OCI-LY3 (cell line): ENCODE measurements around the gene MTFR1L.

Source experiments
- H2AFZ ChIP-seq: fragments of 200-600, 300-600 bp; shearing (Covaris generic); 2 replicates; pipeline ENCODE4 v1.6.0; 2014; ENCODE audit warnings: antibody characterized with exemption, low read depth, low read length
- H3K27ac ChIP-seq: fragments of 200-600, 300-600 bp; sonication (generic); 2 replicates; pipeline ENCODE4 v1.5.1; 2014; ENCODE audit warnings: mild to moderate bottlenecking, low read length, moderate library complexity, mixed read lengths
- H3K27me3 ChIP-seq: fragments of 200-600, 300-600 bp; sonication (generic); 2 replicates; pipeline ENCODE4 v1.6.1; 2014; ENCODE audit warnings: low read depth, low read length, mixed read lengths
- H3K36me3 ChIP-seq: fragments of 200-600, 300-600 bp; sonication (generic); replicated peaks from 2 replicates; pipeline ENCODE3; 2014; ENCODE audit warnings: low read depth, low read length, mixed read lengths
- H3K4me1 ChIP-seq: fragments of 300-600, 200-600 bp; sonication (generic); 2 replicates; pipeline ENCODE4 v1.6.1; 2014; ENCODE audit warnings: low read length, mixed read lengths
- H3K4me2 ChIP-seq: fragments of 200-600, 300-600 bp; sonication (generic); 2 replicates; pipeline ENCODE4 v1.6.1; 2014; ENCODE audit warnings: low read length, mixed read lengths
- H3K4me3 ChIP-seq: fragments of 300-600, 200-600 bp; sonication (generic); 2 replicates; pipeline ENCODE4 v1.5.1; 2014; ENCODE audit warnings: antibody characterized with exemption, mild to moderate bottlenecking, low read length, moderate library complexity
- H3K79me2 ChIP-seq: fragments of 300-600, 200-600 bp; shearing (Covaris generic); 2 replicates; pipeline ENCODE4 v1.6.1; 2014; ENCODE audit warnings: mild to moderate bottlenecking, low read length, mixed read lengths
- H3K9ac ChIP-seq: fragments of 300-600, 200-600 bp; shearing (Covaris generic); 2 replicates; pipeline ENCODE4 v1.6.0; 2014; ENCODE audit warnings: mild to moderate bottlenecking, low read length, moderate library complexity
- H3K9me3 ChIP-seq: fragments of 200-600, 300-600 bp; shearing (Covaris generic); 2 replicates; pipeline ENCODE4 v1.6.1; 2014; ENCODE audit warnings: low read length, mixed read lengths; ENCODE audit not compliant: insufficient read depth
- H4K20me1 ChIP-seq: fragments of 200-600, 300-600 bp; sonication (generic); 2 replicates; pipeline ENCODE4 v1.6.1; 2016; ENCODE audit warnings: low read length, mixed read lengths; ENCODE audit not compliant: insufficient read depth
- EZH2phosphoT487 ChIP-seq: fragments of 200-600 bp; shearing (Covaris generic); IDR thresholded peaks from 2 replicates; pipeline ENCODE4 v1.6.1; 2018; ENCODE audit warnings: antibody characterized with exemption, mixed run types, low read depth
- TF ChIP-seq, protein P1 (sequence below): fragments of 200-600, 300-600 bp; sonication (generic); IDR thresholded peaks from 2 replicates; pipeline ENCODE4 v1.5.1; 2014; ENCODE audit warnings: antibody characterized with exemption, low read length, low read depth

MTFR1L gene

DNA sequence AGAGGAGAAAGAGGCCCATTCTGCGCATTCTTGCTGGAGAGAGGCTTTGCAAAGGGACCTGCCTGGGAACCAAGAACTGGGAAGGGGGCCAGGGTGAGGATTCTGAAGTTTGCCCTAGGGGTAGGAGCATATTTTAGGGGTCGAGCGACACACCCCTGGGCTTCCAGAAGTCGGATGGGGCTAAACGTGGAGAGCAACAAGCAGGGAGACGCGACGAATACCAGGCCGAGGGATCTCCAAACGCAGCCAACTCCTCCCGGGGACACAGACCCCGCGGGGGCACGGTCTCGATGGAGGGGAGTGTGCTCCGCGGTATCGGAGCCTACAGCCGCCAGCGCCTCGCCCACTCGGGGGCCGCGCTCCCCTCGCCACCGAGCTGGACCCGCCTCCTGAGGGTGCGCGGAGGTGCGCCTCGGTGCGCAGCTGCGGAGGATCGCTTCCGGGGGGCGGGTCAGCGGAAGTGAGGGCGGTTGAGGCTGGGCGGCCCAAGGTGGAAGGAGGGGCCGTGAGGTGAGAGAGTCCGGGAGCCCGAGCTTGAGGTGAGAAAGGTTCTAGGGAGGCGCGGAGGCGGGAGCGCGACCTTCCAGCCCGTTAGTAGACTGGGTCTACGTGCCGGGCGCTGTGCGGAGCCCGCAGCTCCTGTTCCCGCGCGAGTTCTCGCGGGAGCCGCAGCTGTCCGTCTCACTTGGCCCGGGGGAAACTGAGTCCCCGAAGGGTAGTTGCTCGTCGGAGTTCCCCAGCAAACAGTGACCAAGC is at the start of gene MTFR1L:
Gene MTFR1L (plus strand): TSS at position 464 of the 756 bp plus-strand sequence. CDS start 3,151 bp downstream, outside the sequence.
- Histone ChIP-seq H3K9ac (peak within 1 kb of the TSS; percentile 83), H3K4me3 (peak within 1 kb of the TSS; percentile 92), H3K36me3 (no peaks in the 10 kb centered on the region), H3K27me3 (no peaks in the 10 kb centered on the region), H2AFZ (peak within 1 kb of the TSS; percentile 72; the same call in 1 of the 2 replicates), H3K27ac (peak within 1 kb of the TSS; percentile 37), H4K20me1 (no peaks in the 10 kb centered on the region), H3K9me3 (no peaks in the 10 kb centered on the region), H3K79me2 (peaks cover 16% of the 10 kb centered on the region), H3K4me1 (peaks cover 4% of the 10 kb centered on the region), H3K4me2 (peak within 1 kb of the TSS; percentile 90)
- no peak for TF ChIP-seq EZH2phosphoT487
- TF ChIP-seq, protein P1, sequence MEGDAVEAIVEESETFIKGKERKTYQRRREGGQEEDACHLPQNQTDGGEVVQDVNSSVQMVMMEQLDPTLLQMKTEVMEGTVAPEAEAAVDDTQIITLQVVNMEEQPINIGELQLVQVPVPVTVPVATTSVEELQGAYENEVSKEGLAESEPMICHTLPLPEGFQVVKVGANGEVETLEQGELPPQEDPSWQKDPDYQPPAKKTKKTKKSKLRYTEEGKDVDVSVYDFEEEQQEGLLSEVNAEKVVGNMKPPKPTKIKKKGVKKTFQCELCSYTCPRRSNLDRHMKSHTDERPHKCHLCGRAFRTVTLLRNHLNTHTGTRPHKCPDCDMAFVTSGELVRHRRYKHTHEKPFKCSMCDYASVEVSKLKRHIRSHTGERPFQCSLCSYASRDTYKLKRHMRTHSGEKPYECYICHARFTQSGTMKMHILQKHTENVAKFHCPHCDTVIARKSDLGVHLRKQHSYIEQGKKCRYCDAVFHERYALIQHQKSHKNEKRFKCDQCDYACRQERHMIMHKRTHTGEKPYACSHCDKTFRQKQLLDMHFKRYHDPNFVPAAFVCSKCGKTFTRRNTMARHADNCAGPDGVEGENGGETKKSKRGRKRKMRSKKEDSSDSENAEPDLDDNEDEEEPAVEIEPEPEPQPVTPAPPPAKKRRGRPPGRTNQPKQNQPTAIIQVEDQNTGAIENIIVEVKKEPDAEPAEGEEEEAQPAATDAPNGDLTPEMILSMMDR = no peak

DNA sequence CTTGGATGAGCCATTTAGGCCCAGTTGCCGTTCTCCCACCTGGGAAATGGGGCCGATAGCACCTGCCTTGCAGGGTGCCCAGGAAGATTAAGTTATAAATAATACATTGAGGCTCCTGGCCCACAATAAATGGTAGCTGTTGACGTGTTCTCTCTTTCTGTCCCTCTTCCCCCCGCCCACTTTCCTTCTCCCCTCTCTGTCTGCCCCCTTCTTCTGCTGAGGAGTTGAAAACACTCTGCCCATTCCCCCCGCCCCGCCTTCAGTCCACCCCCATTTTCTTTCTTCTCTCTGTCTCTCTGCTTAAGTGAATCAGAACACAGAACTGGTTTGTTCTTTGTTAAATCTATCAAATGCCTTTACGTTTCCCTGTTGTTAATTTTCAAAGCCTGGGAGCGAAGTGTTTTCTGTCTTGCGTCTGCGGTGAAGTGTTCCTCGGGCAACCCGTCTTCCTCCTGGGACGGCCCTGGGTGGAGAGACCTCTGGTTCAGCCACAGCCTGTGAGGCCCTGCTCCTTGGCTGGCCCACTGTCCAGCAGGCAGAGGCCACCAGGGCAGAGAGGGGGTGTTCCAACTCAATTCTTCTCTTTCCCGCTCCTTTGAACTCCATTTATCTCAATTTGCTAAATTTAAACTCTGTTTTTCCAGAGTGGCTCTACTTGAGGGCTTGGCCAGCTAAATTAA is 49.1 kb upstream of the MTFR1L start:
- no peaks in the 10 kb centered on the region for H3K9me3 ChIP-seq
- H3K27ac ChIP-seq = no peak overlapping the region
- no peaks in the 10 kb centered on the region for H3K27me3 ChIP-seq
- H3K36me3 ChIP-seq = no peaks in the 10 kb centered on the region
- H4K20me1 ChIP-seq = no peaks in the 10 kb centered on the region
- H3K79me2 ChIP-seq = no peaks in the 10 kb centered on the region
- TF ChIP-seq, protein P1 = no peak
- no peak for TF ChIP-seq EZH2phosphoT487
- H3K4me1 ChIP-seq = peaks cover 9% of the 10 kb centered on the region; the same call in 1 of the 2 replicates
- H2AFZ ChIP-seq = no peak overlapping the region
- H3K4me3 ChIP-seq = no peak overlapping the region
- no peak overlapping the region for H3K4me2 ChIP-seq
- no peak overlapping the region for H3K9ac ChIP-seq

DNA sequence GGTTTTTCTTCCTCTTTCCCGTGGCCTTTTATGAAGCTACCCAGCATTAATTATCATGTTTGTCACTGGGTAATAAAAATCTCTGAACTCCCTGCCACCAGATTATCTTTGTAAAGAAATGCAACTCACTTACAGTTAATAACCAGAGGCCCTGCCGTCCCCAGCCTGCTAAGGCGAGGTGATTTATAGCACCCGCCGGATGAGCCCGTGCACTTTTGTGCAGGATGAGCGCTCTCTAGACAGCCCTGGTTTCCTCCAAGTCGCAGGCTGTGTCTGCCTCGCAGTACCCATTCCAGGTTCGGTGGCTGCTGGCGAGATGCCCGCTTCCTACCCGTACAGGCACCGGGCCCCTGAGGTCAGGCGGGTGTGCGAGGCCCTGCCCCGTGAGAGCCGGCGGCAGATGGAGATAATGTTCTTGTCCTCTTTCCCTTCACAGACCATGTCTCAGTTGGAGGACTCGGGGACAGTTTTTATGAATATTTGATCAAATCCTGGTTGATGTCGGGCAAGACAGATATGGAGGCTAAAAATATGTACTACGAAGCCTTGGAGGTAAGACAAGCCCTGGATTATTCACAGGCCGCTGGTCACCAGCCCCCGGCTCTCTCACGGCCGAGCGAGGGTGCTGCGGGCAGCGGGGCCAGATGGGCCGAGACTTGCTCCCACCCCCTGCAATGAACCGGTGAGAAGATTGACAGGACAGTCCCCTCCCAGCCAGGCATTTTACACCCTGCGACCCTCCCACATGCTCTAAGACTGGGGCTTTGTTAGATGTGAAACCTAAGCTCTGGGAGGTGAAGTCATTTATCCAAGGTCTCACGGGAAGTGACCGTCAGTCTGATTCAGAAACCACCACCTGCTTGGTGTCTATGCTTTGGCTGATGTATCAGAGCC is 48.3 kb upstream of the MTFR1L start:
- Histone ChIP-seq H4K20me1 (no peaks in the 10 kb centered on the region), H3K9me3 (no peaks in the 10 kb centered on the region), H3K79me2 (no peaks in the 10 kb centered on the region), H3K36me3 (no peaks in the 10 kb centered on the region), H3K4me2 (no peak overlapping the region), H3K27ac (no peak overlapping the region), H3K27me3 (no peaks in the 10 kb centered on the region), H3K4me1 (peaks cover 9% of the 10 kb centered on the region; the same call in 1 of the 2 replicates), H3K4me3 (no peak overlapping the region), H3K9ac (no peak overlapping the region), H2AFZ (no peak overlapping the region)
- no peak for TF ChIP-seq EZH2phosphoT487
- TF ChIP-seq, protein P1 = no peak
